Thyroid gland (tissue), 4 donors: ENCODE measurements around the gene C20orf204.

ENCODE experiments used
- POLR2A ChIP-seq, 2 donors: fragments of 450-650 bp; IDR thresholded peaks; one replicate each; pipeline ENCODE4 v1.6.1; 2017; ENCODE audit warnings: antibody characterized with exemption in 2 of 2, mild to moderate bottlenecking in 2 of 2, moderate library complexity in 1 of 2
- TF ChIP-seq, protein P1 (sequence below), 6 experiments: fragments of 200-600 bp in 3 of 6; fragments of 450-650 bp in 3 of 6; sonication (generic) in 3 of 6; IDR thresholded peaks; one replicate each; pipeline ENCODE4 v1.5.1; 2016 to 2019; ENCODE audit warnings: antibody characterized with exemption in 6 of 6, mild to moderate bottlenecking in 2 of 6, inconsistent platforms in 1 of 6, moderate library complexity in 1 of 6

DNA sequence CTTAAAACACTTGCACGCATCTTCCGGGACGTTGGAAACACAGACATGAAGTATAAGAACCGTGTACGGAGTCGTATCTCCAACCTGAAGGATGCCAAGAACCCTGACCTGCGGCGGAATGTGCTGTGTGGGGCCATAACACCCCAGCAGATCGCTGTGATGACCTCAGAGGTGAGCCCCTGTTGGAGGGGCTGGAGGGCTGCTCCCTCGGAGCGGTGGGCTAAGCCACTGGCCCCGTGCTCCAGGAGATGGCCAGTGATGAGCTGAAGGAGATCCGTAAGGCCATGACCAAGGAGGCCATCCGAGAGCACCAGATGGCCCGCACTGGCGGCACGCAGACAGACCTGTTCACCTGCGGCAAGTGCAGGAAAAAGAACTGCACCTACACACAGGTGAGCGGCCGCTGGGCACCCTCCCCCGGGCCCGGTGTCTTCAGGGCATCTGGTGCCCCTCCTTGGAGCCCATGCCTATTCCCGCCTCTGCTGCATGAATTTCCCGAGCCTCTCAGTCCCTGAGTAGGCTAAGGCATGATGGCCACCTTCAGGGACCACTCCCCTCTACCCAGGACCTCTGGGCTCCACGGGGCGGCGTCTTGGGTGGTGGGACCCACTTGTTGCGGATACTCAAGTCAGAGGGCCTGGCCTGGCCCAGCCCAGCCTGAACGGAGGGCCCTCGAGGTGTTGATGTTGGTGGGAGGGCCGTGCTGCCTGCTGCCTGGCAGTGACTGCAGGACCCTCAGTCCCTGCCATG lies 34.4 kb downstream of the C20orf204 start:
- TF ChIP-seq, protein P1, sequence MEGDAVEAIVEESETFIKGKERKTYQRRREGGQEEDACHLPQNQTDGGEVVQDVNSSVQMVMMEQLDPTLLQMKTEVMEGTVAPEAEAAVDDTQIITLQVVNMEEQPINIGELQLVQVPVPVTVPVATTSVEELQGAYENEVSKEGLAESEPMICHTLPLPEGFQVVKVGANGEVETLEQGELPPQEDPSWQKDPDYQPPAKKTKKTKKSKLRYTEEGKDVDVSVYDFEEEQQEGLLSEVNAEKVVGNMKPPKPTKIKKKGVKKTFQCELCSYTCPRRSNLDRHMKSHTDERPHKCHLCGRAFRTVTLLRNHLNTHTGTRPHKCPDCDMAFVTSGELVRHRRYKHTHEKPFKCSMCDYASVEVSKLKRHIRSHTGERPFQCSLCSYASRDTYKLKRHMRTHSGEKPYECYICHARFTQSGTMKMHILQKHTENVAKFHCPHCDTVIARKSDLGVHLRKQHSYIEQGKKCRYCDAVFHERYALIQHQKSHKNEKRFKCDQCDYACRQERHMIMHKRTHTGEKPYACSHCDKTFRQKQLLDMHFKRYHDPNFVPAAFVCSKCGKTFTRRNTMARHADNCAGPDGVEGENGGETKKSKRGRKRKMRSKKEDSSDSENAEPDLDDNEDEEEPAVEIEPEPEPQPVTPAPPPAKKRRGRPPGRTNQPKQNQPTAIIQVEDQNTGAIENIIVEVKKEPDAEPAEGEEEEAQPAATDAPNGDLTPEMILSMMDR (IDR thresholded peaks at IDR 0.05), result no peak
- TF ChIP-seq POLR2A (IDR thresholded peaks at IDR 0.05), result no peak
